CD14-positive monocyte (primary cell): Measurements from ENCODE around the gene LPAR5. TPM values are rescaled to one million over a fixed set of nuclear protein-coding genes. Genes with fewer than 3 reads are reported as not detected.
A peak's percentile ranks its signal among the peaks of the same experiment; 100 is the strongest.

Experiments used
- DNase-seq, 3 donors: peaks; one replicate each; pipeline ENCODE4 v3.0.0-alpha.2; 2011 to 2022
- H2AFZ ChIP-seq: 2 replicates; pipeline ENCODE4 v1.6.0; 2012; ENCODE audit warnings: mild to moderate bottlenecking, low read depth, low read length, inconsistent platforms; ENCODE audit not compliant: insufficient read depth, poor library complexity, severe bottlenecking
- H3K27ac ChIP-seq, 2 donors: 1 replicate in 1 of 2; 2 replicates in 1 of 2; pipeline ENCODE4 v1.5.1; 2012 to 2013; ENCODE audit warnings: low read length in 2 of 2, control low read depth in 1 of 2, inconsistent platforms in 1 of 2, low read depth in 1 of 2, mild to moderate bottlenecking in 1 of 2
- H3K27me3 ChIP-seq, 2 donors: one replicate each; pipeline versions ENCODE4 v1.6.0 to v1.6.1; 2011 to 2013; ENCODE audit warnings: low read length in 2 of 2; ENCODE audit not compliant: control insufficient read depth in 2 of 2, insufficient read depth in 2 of 2
- H3K36me3 ChIP-seq, 2 donors: replicated peaks in 1 of 2; 1 replicate in 1 of 2; 2 replicates in 1 of 2; pipeline versions ENCODE4 v1.5.1 to v1.6.1; 2012 to 2013; ENCODE audit warnings: low read length in 2 of 2, control low read depth in 1 of 2, inconsistent platforms in 1 of 2, mild to moderate bottlenecking in 1 of 2; ENCODE audit not compliant: insufficient read depth in 2 of 2, control insufficient read depth in 1 of 2
- H3K4me1 ChIP-seq, 2 donors: 1 replicate in 1 of 2; 2 replicates in 1 of 2; pipeline versions ENCODE4 v1.5.1 to v1.6.1; 2012 to 2013; ENCODE audit warnings: low read length in 2 of 2, control low read depth in 1 of 2, inconsistent platforms in 1 of 2, mild to moderate bottlenecking in 1 of 2, moderate library complexity in 1 of 2; ENCODE audit not compliant: insufficient read depth in 2 of 2, control insufficient read depth in 1 of 2
- H3K4me2 ChIP-seq: replicated peaks from 2 replicates; pipeline ENCODE3; 2012; ENCODE audit warnings: low read length, moderate library complexity, mild to moderate bottlenecking; ENCODE audit not compliant: poor library complexity, severe bottlenecking; ENCODE audit errors: extremely low read depth
- H3K4me3 ChIP-seq, 3 experiments: fragments of 200-600 bp in 1 of 3; sonication (generic) in 1 of 3; replicated peaks in 1 of 3; 1 replicate in 2 of 3; 2 replicates in 1 of 3; pipeline ENCODE4 v1.5.1; 2011 to 2013; ENCODE audit warnings: low read length in 3 of 3, mild to moderate bottlenecking in 3 of 3, control low read depth in 2 of 3, low read depth in 2 of 3, inconsistent platforms in 1 of 3, moderate library complexity in 1 of 3
- H3K79me2 ChIP-seq: 2 replicates; pipeline ENCODE4 v1.6.0; 2012; ENCODE audit warnings: mild to moderate bottlenecking, control low read depth, inconsistent platforms, low read length, moderate library complexity; ENCODE audit not compliant: insufficient read depth
- H3K9ac ChIP-seq: 2 replicates; pipeline ENCODE4 v1.6.0; 2017; ENCODE audit warnings: low read length, mild to moderate bottlenecking; ENCODE audit not compliant: insufficient read depth, poor library complexity, severe bottlenecking
- H3K9me3 ChIP-seq, 2 donors: replicated peaks in 1 of 2; 1 replicate in 1 of 2; 2 replicates in 1 of 2; pipeline versions ENCODE4 v1.5.1 to v1.6.1; 2012 to 2013; ENCODE audit warnings: low read length in 2 of 2, control low read depth in 1 of 2; ENCODE audit not compliant: control insufficient read depth in 1 of 2, insufficient read depth in 1 of 2
- H4K20me1 ChIP-seq: 2 replicates; pipeline ENCODE4 v1.6.0; 2012; ENCODE audit warnings: mild to moderate bottlenecking, low read length, control low read depth, moderate library complexity; ENCODE audit not compliant: insufficient read depth
- H3K27ac Mint-ChIP-seq, 7 donors: one replicate each; pipeline ENCODE4 v1.8.0; 2020; ENCODE audit warnings: mild to moderate bottlenecking in 7 of 7, mixed read lengths in 7 of 7, moderate library complexity in 6 of 7, inconsistent platforms in 2 of 7
- H3K27me3 Mint-ChIP-seq, 3 donors: one replicate each; pipeline ENCODE4 v1.8.0; 2021 to 2022; ENCODE audit warnings: low read depth in 3 of 3, mild to moderate bottlenecking in 3 of 3, mixed read lengths in 3 of 3, moderate library complexity in 3 of 3, inconsistent platforms in 1 of 3
- H3K36me3 Mint-ChIP-seq, 2 donors: one replicate each; pipeline ENCODE4 v1.8.0; 2020; ENCODE audit warnings: mixed read lengths in 2 of 2, inconsistent platforms in 1 of 2, mild to moderate bottlenecking in 1 of 2
- H3K4me1 Mint-ChIP-seq: one replicate; pipeline ENCODE4 v1.8.0; 2020; ENCODE audit warnings: mild to moderate bottlenecking, mixed read lengths
- H3K4me3 Mint-ChIP-seq, 2 donors: one replicate each; pipeline ENCODE4 v1.8.0; 2020; ENCODE audit warnings: mild to moderate bottlenecking in 2 of 2, mixed read lengths in 2 of 2, moderate library complexity in 1 of 2
- H3K9me3 Mint-ChIP-seq, 7 donors: one replicate each; pipeline ENCODE4 v1.8.0; 2020 to 2022; ENCODE audit warnings: mixed read lengths in 7 of 7, mild to moderate bottlenecking in 6 of 7, moderate library complexity in 6 of 7, inconsistent platforms in 2 of 7
- CTCF ChIP-seq: fragments of 200-600 bp; IDR thresholded peaks from one replicate; pipeline ENCODE4 v1.8.0; 2022; ENCODE audit warnings: antibody characterized with exemption, mild to moderate bottlenecking
- WGBS: methylation state at CpG from one replicate; pipeline ENCODE4 v1.1.5; 2013; ENCODE audit warnings: missing lambda C conversion rate; ENCODE audit not compliant: insufficient coverage; 5-methylcytosine and 5-hydroxymethylcytosine counted together
- intact Hi-C, 2 donors: fragments of 100-400 bp; cut with micrococcal nuclease; formaldehyde crosslinking; loops; one replicate each; pipeline versions ENCODE4 v1.15.0 to v1.15.1; 2023
- polyA plus RNA-seq, 3 donors: library from polyadenylated mRNA; depleted of rRNA in 1 of 3; unstranded in 2 of 3; stranded (reverse) in 1 of 3; fragments of 300-500 nt in 2 of 3; fragments of >200 nt in 1 of 3; fragmentation: Illumina TruSeq in 2 of 3; gene quantifications; 1 replicate in 2 of 3; 2 replicates in 1 of 3; pipeline ENCODE4 v1.2.3, GENCODE V29; 2012 to 2021

Gene LPAR5
- polyA plus RNA-seq, 3 donors: 0.11 to 0.18 (median 0.14) TPM

- peaks cover 80 to 88% of the 10 kb centered on the region in 2 donors for H3K36me3 Mint-ChIP-seq
- H3K27ac ChIP-seq: no peak overlapping the region
- H3K9me3 ChIP-seq: no peaks in the 10 kb centered on the region
- no peak overlapping the region for H3K27ac Mint-ChIP-seq
- H3K4me1 Mint-ChIP-seq: no peaks in the 10 kb centered on the region
- no peak overlapping the region for H3K4me2 ChIP-seq
- no peak overlapping the region for H3K4me3 ChIP-seq
- no peak overlapping the region for H3K9ac ChIP-seq
- peaks cover 14% of the 10 kb centered on the region for H4K20me1 ChIP-seq
- H3K79me2 ChIP-seq: no peaks in the 10 kb centered on the region
- 74% methylated on average over 3 of the region's 10 CpGs for WGBS
- no peaks in the 10 kb centered on the region for H3K27me3 Mint-ChIP-seq
- H3K4me1 ChIP-seq: no peaks in the 10 kb centered on the region
- peaks cover 83 to 97% of the 10 kb centered on the region in 2 donors for H3K36me3 ChIP-seq
- H3K4me3 Mint-ChIP-seq: no peak overlapping the region
- intact Hi-C loops: no loop called here
- H2AFZ ChIP-seq: no peak overlapping the region
- H3K9me3 Mint-ChIP-seq: no peaks in the 10 kb centered on the region
- TF ChIP-seq CTCF: no peak
- no peaks in the 10 kb centered on the region for H3K27me3 ChIP-seq
- no peak for DNase-seq
Measured at GRCh38 chr12:6584293-6584692, 51.5 kb downstream of the LPAR5 start.

- no peaks in the 10 kb centered on the region for H3K27me3 ChIP-seq
- TF ChIP-seq CTCF: no peak
- Mint-ChIP-seq H3K27me3 (no peaks in the 10 kb centered on the region), H3K4me1 (no peaks in the 10 kb centered on the region), H3K9me3 (no peaks in the 10 kb centered on the region), H3K36me3 (peaks cover 77 to 88% of the 10 kb centered on the region in 2 donors), H3K4me3 (no peak overlapping the region), H3K27ac (peak overlapping the region in 1 of 7 donors; percentile 27)
- no peak overlapping the region for H3K27ac ChIP-seq
- H3K36me3 ChIP-seq: peaks cover 81 to 97% of the 10 kb centered on the region in 2 donors
- no peaks in the 10 kb centered on the region for H3K9me3 ChIP-seq
- DNase-seq: no peak
- intact Hi-C loops: no loop called here
- H3K4me3 ChIP-seq: no peak overlapping the region
- no peaks in the 10 kb centered on the region for H3K79me2 ChIP-seq
- no peak overlapping the region for H3K4me2 ChIP-seq
- H3K9ac ChIP-seq: no peak overlapping the region
- H2AFZ ChIP-seq: no peak overlapping the region
- peaks cover 11% of the 10 kb centered on the region for H4K20me1 ChIP-seq
- no peaks in the 10 kb centered on the region for H3K4me1 ChIP-seq
- over 99% methylated on average over 12 of the region's 12 CpGs for WGBS
Measured at GRCh38 chr12:6582959-6583358, 52.8 kb downstream of the LPAR5 start.
